DMS153 treated with DMSO at 0.1 percent for 48 hours (cell line): ENCODE measurements around the gene TBX6.
"Not testable (repeated sequence)": the region's sequence is repeated elsewhere in the genome, so short reads cannot be mapped to it uniquely, and the experiment has no call there.

ENCODE experiments used
- DNase-seq: peaks from one replicate; lab custom pipeline; 2025; ENCODE audit not compliant: unreplicated experiment; lab: John Stamatoyannopoulos, UW

TBX6 gene

GRCh38 chr16:30066761-30067583 is 24.8 kb downstream of the TBX6 start:
- DNase-seq, result no peak

- DNase-seq, result no peak
Measured at GRCh38 chr16:30065943-30066760, 25.6 kb downstream of the TBX6 start.

GRCh38 chr16:30065102-30065942 is 26.4 kb downstream of the TBX6 start, which contains the start of gene ALDOA:
Gene ALDOA (plus strand): TSS chr16:30065760. CDS start chr16:30066898, 1,138 bp downstream.
- DNase-seq, result peak; percentile 95

GRCh38 chr16:30064729-30065101 is 27.0 kb downstream of the TBX6 start:
- DNase-seq, result no peak

- DNase-seq, result peak; percentile 58
Measured at GRCh38 chr16:30063893-30064728, 27.6 kb downstream of the TBX6 start.

GRCh38 chr16:30063278-30063892 is 28.3 kb downstream of the TBX6 start:
- no peak for DNase-seq

- DNase-seq, result no peak
Measured at GRCh38 chr16:30060836-30061554, 30.7 kb downstream of the TBX6 start.

- no peak for DNase-seq
Measured at GRCh38 chr16:30060346-30060745, 31.4 kb downstream of the TBX6 start.

GRCh38 chr16:30054959-30055553 is 36.7 kb downstream of the TBX6 start:
- no peak for DNase-seq

DNA sequence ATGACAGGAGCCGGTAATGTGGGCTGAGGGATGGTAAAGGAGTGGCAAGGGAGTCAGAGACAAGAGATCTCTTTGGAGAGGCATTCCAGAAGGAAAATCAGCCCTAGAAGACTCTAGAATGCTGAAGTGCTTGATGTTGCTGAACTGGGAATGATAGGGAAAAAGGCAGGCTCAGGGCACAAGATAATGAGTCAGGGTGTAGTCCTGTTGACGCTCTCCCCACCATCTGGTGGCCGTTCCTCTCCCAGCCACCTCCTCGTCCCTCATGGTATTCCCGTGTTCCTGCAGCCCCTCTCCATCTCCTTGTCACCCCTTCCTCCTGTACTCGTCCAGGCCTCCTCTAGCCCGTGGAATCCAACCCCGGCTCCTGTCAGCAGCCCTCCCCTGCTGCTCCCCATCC is 37.3 kb downstream of the TBX6 start:
- no peak for DNase-seq

DNA sequence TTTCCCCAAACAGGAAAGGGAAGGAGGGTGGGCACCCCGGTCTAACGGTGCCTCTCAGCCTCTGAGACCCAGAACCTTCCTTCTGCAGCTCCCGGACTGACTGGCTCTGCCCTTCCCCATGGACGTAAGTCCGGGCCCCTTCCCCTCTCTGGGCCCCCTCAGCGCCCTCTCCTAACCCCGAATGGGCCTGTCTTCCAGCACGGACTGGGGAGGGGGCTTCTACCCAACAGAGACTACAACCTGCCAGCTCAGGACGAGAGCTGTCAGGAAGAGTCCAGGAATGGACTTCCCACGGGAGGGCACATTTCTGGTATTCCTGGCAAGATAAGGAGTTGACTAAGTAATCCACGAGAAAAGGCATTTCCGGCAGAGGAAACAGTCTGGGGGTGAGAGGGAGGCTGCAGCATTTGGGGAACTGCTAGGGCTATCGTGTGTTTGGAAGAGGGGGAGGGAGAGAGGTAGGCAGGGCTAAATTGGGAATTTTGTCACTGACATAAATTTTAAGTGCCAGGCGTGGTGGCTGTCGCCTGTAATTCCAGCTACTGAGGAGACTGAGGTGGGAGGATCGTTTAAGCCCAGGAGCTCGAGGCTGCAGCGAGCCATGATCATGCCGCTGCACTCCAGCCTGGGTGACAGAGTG is 38.2 kb downstream of the TBX6 start:
- no peak for DNase-seq

- peak; percentile 78 for DNase-seq
Measured at GRCh38 chr16:30052671-30053372, 38.9 kb downstream of the TBX6 start.

GRCh38 chr16:30051518-30051917 is 40.2 kb downstream of the TBX6 start:
- no peak for DNase-seq

GRCh38 chr16:30049871-30050270 is 41.9 kb downstream of the TBX6 start:
- DNase-seq, result no peak

DNA sequence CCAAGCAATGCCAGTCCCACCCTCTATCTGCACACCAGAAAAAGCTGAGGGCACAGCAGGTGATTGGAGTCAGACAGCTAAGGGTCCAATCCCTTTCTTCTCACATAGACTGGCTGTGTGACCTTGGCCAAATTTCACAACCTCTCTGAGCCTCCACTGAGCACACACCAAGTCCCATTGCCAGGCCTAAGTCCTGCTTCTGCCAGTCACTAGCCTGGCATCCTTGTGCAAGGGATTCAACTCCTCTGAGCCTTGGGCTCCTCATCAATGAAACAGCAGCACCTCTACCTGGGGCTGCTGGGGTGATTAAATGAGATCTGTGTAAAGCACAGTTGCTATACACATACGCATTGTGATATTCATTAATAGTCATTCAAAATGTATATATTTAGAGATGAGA is 45.1 kb downstream of the TBX6 start:
- DNase-seq, result no peak

GRCh38 chr16:30046178-30046577 is 45.5 kb downstream of the TBX6 start:
- DNase-seq, result no peak

GRCh38 chr16:30041841-30042240 is 49.9 kb downstream of the TBX6 start:
- no peak for DNase-seq

- not testable (repeated sequence) for DNase-seq
Measured at GRCh38 chr16:30040690-30041089, 51.0 kb downstream of the TBX6 start.
